T-cell (primary cell): ENCODE measurements around the gene ATXN7L2. TPM values are rescaled to one million over a fixed set of nuclear protein-coding genes. Genes with fewer than 3 reads are reported as not detected.

Experiments
- ATAC-seq, 4 experiments: fragments of 200-7000 bp in 3 of 4; fragments of 150-1000 bp in 1 of 4; cut with Tn5 transposase; replicated peaks in 1 of 4; 1 replicate in 3 of 4; 2 replicates in 1 of 4; pipeline ENCODE4 v1.10.0; 2021; ENCODE audit warnings: moderate library complexity in 3 of 4, mild to moderate bottlenecking in 2 of 4, moderate number of reproducible peaks in 1 of 4
- CTCF ChIA-PET, 2 donors: fragments of 300-600 bp; sonication (Branson Sonifier 250); formaldehyde crosslinking; loops; one replicate each; lab custom pipeline; 2022; ENCODE audit warnings: antibody characterized with exemption in 2 of 2; lab: Charles Lee
- POLR2A ChIA-PET, 2 donors: fragments of 300-600 bp; sonication (Branson Sonifier 250); formaldehyde crosslinking; loops; one replicate each; lab custom pipeline; 2022; ENCODE audit warnings: antibody characterized with exemption in 2 of 2; lab: Charles Lee
- DNase-seq, 35 experiments: peaks; one replicate each; pipeline versions ENCODE4 v3.0.0 to v3.0.0-alpha.2; 2013 to 2023
- H3K27ac ChIP-seq: one replicate; pipeline ENCODE4 v1.5.1; 2013; ENCODE audit warnings: low read length
- H3K27me3 ChIP-seq, 2 experiments: replicated peaks in 1 of 2; 1 replicate in 1 of 2; 2 replicates in 1 of 2; pipeline versions ENCODE4 v1.6.1 to v1.7.0; 2013; ENCODE audit warnings: low read length in 1 of 2, mixed read lengths in 1 of 2; ENCODE audit not compliant: control insufficient read depth in 2 of 2, insufficient read depth in 2 of 2; ENCODE audit errors: extremely low read depth in 1 of 2
- H3K36me3 ChIP-seq, 2 donors: 1 replicate in 1 of 2; 2 replicates in 1 of 2; pipeline versions ENCODE4 v1.6.1 to v1.7.0; 2013; ENCODE audit warnings: low read length in 1 of 2; ENCODE audit not compliant: control insufficient read depth in 2 of 2, insufficient read depth in 1 of 2; ENCODE audit errors: extremely low read depth in 1 of 2
- H3K4me1 ChIP-seq, 2 experiments: 1 replicate in 1 of 2; 2 replicates in 1 of 2; pipeline versions ENCODE4 v1.6.1 to v1.7.0; 2013; ENCODE audit warnings: low read length in 2 of 2, mixed read lengths in 1 of 2; ENCODE audit not compliant: insufficient read depth in 2 of 2, control insufficient read depth in 1 of 2; ENCODE audit errors: extremely low read depth in 1 of 2
- H3K4me3 ChIP-seq, 2 donors: 1 replicate in 1 of 2; 2 replicates in 1 of 2; pipeline versions ENCODE4 v1.5.1 to v1.7.0; 2013; ENCODE audit warnings: mild to moderate bottlenecking in 2 of 2, low read length in 1 of 2, moderate library complexity in 1 of 2; ENCODE audit not compliant: control insufficient read depth in 1 of 2; ENCODE audit errors: extremely low read depth in 1 of 2
- H3K9me3 ChIP-seq: 2 replicates; pipeline ENCODE4 v1.7.0; 2013
- H3K27ac Mint-ChIP-seq, 2 donors: one replicate each; pipeline ENCODE4 v1.8.0; 2020 to 2021; ENCODE audit warnings: mild to moderate bottlenecking in 2 of 2, mixed read lengths in 2 of 2
- H3K27me3 Mint-ChIP-seq, 2 donors: one replicate each; pipeline ENCODE4 v1.8.0; 2021 to 2022; ENCODE audit warnings: mixed read lengths in 2 of 2
- H3K36me3 Mint-ChIP-seq: one replicate; pipeline ENCODE4 v1.8.0; 2021; ENCODE audit warnings: mixed read lengths
- H3K4me1 Mint-ChIP-seq, 3 donors: one replicate each; pipeline ENCODE4 v1.8.0; 2020 to 2022; ENCODE audit warnings: mixed read lengths in 3 of 3, mild to moderate bottlenecking in 1 of 3
- H3K4me3 Mint-ChIP-seq, 3 donors: one replicate each; pipeline ENCODE4 v1.8.0; 2020 to 2022; ENCODE audit warnings: mild to moderate bottlenecking in 3 of 3, mixed read lengths in 3 of 3, moderate library complexity in 3 of 3
- H3K9me3 Mint-ChIP-seq, 3 donors: one replicate each; pipeline ENCODE4 v1.8.0; 2020 to 2022; ENCODE audit warnings: mixed read lengths in 3 of 3
- WGBS: methylation state at CpG from one replicate; pipeline ENCODE4 v1.1.5; 2013; ENCODE audit warnings: missing lambda C conversion rate; ENCODE audit not compliant: insufficient coverage; 5-methylcytosine and 5-hydroxymethylcytosine counted together
- total RNA-seq, 35 experiments: library from RNA in 6 of 35; stranded (reverse) in 6 of 35; fragments of 120-200 nt in 1 of 35; gene quantifications; one replicate each; pipeline versions ENCODE4 v1.2.1 to v1.2.4 and lab custom pipeline; 2013 to 2026

Gene ATXN7L2
- total RNA-seq, 5 donors from 2014 or later (not counting 1 experiment from before 2014, with no cell fraction given): 9.7 to 13.2 (median 12.5) TPM

- Histone ChIP-seq H3K4me3 (peak overlapping the region; percentile 79 to 80), H3K4me1 (peaks cover 12 to 23% of the 10 kb centered on the region in 2 experiments), H3K27me3 (peaks cover 0 to 1% of the 10 kb centered on the region in 2 experiments), H3K9me3 (no peaks in the 10 kb centered on the region), H3K27ac (no peak overlapping the region), H3K36me3 (peaks cover 4 to 29% of the 10 kb centered on the region in 2 donors)
- ATAC-seq (no peak), DNase-seq (no peak)
- H3K36me3 Mint-ChIP-seq: peaks cover 20% of the 10 kb centered on the region
- WGBS: 35% methylated on average over 13 of the region's 15 CpGs
- peak overlapping the region; percentile 86 to 96 (median 92) for H3K4me3 Mint-ChIP-seq
- peaks cover 30 to 36% (median 35%) of the 10 kb centered on the region in 3 donors for H3K4me1 Mint-ChIP-seq
- peaks cover 0 to 7% of the 10 kb centered on the region in 2 donors for H3K27me3 Mint-ChIP-seq
- CTCF ChIA-PET: interaction anchor here (0.7 to 2.6 kb wide), 10 partner anchors 8 to 500 kb away, joined by 3 to 23 read pairs (median 4); partner anchors contain the start of genes AHCYL1 (in 1 of the 2) and GNAI3 (in 1 of the 2)
- no peaks in the 10 kb centered on the region for H3K9me3 Mint-ChIP-seq
- POLR2A ChIA-PET: interaction anchor here (0.7 to 1.4 kb wide), 4 partner anchors 11 to 59 kb away, joined by 3 to 6 read pairs (median 4); no protein-coding TSS in a partner anchor
- H3K27ac Mint-ChIP-seq: peak overlapping the region; percentile 81 to 83
Observed at GRCh38 chr1:109484519-109484975, 842 bp downstream of the ATXN7L2 start.

- peak overlapping the region; percentile 79 to 80 for H3K4me3 ChIP-seq
- peak overlapping the region in 1 of 2 donors; percentile 81 for H3K27ac Mint-ChIP-seq
- WGBS: no CpG with 5 or more reads among the region's 3 CpGs
- H3K9me3 Mint-ChIP-seq: no peaks in the 10 kb centered on the region
- no peaks in the 10 kb centered on the region for H3K9me3 ChIP-seq
- ChIA-PET CTCF (interaction anchor here (0.6 to 2.5 kb wide), 10 partner anchors 9 to 500 kb away, joined by 3 to 7 read pairs (median 4); partner anchors contain the start of genes AHCYL1 (in 1 of the 2) and CYB561D1 (in 1 of the 2)), POLR2A (interaction anchor here in 1 of 2 donors (0.7 kb wide), 1 partner anchor 60 kb away, joined by 3 read pairs; no protein-coding TSS in a partner anchor)
- no peak overlapping the region for H3K27ac ChIP-seq
- no peak for ATAC-seq
- DNase-seq: no peak
- H3K36me3 Mint-ChIP-seq: peaks cover 20% of the 10 kb centered on the region
- H3K36me3 ChIP-seq: peaks cover 7 to 33% of the 10 kb centered on the region in 2 donors
- H3K4me1 Mint-ChIP-seq: peaks cover 30 to 36% (median 35%) of the 10 kb centered on the region in 3 donors
- H3K4me1 ChIP-seq: peaks cover 12 to 23% of the 10 kb centered on the region in 2 experiments
- peak overlapping the region; percentile 86 to 96 (median 92) for H3K4me3 Mint-ChIP-seq
- H3K27me3 ChIP-seq: no peaks in the 10 kb centered on the region
- H3K27me3 Mint-ChIP-seq: peaks cover 0 to 5% of the 10 kb centered on the region in 2 donors
Observed at GRCh38 chr1:109485001-109485400, 1.3 kb downstream of the ATXN7L2 start.

GRCh38 chr1:109487261-109487660 lies 3.6 kb downstream of the ATXN7L2 start:
- ATAC-seq (no peak), DNase-seq (no peak)
- 83% methylated on average over 1 of the region's 5 CpGs for WGBS
- no peaks in the 10 kb centered on the region for H3K9me3 ChIP-seq
- Mint-ChIP-seq H3K4me1 (peaks cover 36 to 41% (median 39%) of the 10 kb centered on the region in 3 donors), H3K27ac (no peak overlapping the region), H3K27me3 (no peaks in the 10 kb centered on the region), H3K4me3 (no peak overlapping the region), H3K36me3 (peaks cover 23% of the 10 kb centered on the region), H3K9me3 (no peaks in the 10 kb centered on the region)
- ChIA-PET POLR2A (interaction anchor here (0.6 kb wide), 2 partner anchors 41 to 450 kb away, joined by 3 to 4 read pairs; no protein-coding TSS in a partner anchor), CTCF (interaction anchor here (1.9 to 15.4 kb wide), 3 partner anchors 45 to 46 kb away, joined by 5 to 294 read pairs (median 9); no protein-coding TSS in a partner anchor)
- H3K36me3 ChIP-seq: peaks cover 11 to 34% of the 10 kb centered on the region in 2 donors
- peaks cover 12 to 34% of the 10 kb centered on the region in 2 experiments for H3K4me1 ChIP-seq
- no peaks in the 10 kb centered on the region for H3K27me3 ChIP-seq
- H3K27ac ChIP-seq: no peak overlapping the region
- no peak overlapping the region for H3K4me3 ChIP-seq

GRCh38 chr1:109488201-109488600 lies 4.5 kb downstream of the ATXN7L2 start:
- no peak for ATAC-seq
- no peaks in the 10 kb centered on the region for H3K27me3 ChIP-seq
- Mint-ChIP-seq H3K27me3 (no peaks in the 10 kb centered on the region), H3K36me3 (peaks cover 23% of the 10 kb centered on the region), H3K27ac (peak overlapping the region in 1 of 2 donors; percentile 22), H3K4me3 (no peak overlapping the region), H3K9me3 (no peaks in the 10 kb centered on the region), H3K4me1 (peaks cover 27 to 34% (median 33%) of the 10 kb centered on the region in 3 donors)
- peaks cover 11 to 34% of the 10 kb centered on the region in 2 donors for H3K36me3 ChIP-seq
- DNase-seq: no peak
- H3K9me3 ChIP-seq: no peaks in the 10 kb centered on the region
- H3K27ac ChIP-seq: no peak overlapping the region
- ChIA-PET CTCF (interaction anchor here (0.8 to 15.4 kb wide), 3 partner anchors 9 to 45 kb away, joined by 3 to 294 read pairs (median 9); no protein-coding TSS in a partner anchor), POLR2A (interaction anchor here in 1 of 2 donors (0.6 kb wide), 1 partner anchor 40 kb away, joined by 3 read pairs; no protein-coding TSS in a partner anchor)
- no peak overlapping the region for H3K4me3 ChIP-seq
- peaks cover 8 to 30% of the 10 kb centered on the region in 2 experiments for H3K4me1 ChIP-seq
- 100% methylated on average over 1 of the region's 5 CpGs for WGBS

- Mint-ChIP-seq H3K27ac (no peak overlapping the region), H3K36me3 (peaks cover 23% of the 10 kb centered on the region), H3K4me3 (no peak overlapping the region), H3K27me3 (no peaks in the 10 kb centered on the region), H3K9me3 (no peaks in the 10 kb centered on the region), H3K4me1 (peaks cover 23 to 34% (median 34%) of the 10 kb centered on the region in 3 donors)
- Histone ChIP-seq H3K27ac (no peak overlapping the region), H3K4me1 (peaks cover 8 to 32% of the 10 kb centered on the region in 2 experiments), H3K9me3 (no peaks in the 10 kb centered on the region), H3K36me3 (peaks cover 11 to 34% of the 10 kb centered on the region in 2 donors), H3K27me3 (no peaks in the 10 kb centered on the region), H3K4me3 (no peak overlapping the region)
- 93% methylated on average over 9 of the region's 12 CpGs for WGBS
- ChIA-PET POLR2A (no interaction called here), CTCF (interaction anchor here (0.8 to 15.4 kb wide), 3 partner anchors 9 to 44 kb away, joined by 3 to 294 read pairs (median 9); no protein-coding TSS in a partner anchor)
- DNase-seq (no peak), ATAC-seq (no peak)
Observed at GRCh38 chr1:109488696-109489095, 5.0 kb downstream of the ATXN7L2 start.
